Hepatocyte (in vitro differentiated cells): ENCODE results near the gene C1orf167.

Experiments used
- CTCF ChIP-seq: fragments of 200-600 bp; sonication (generic); IDR thresholded peaks from 2 replicates; pipeline ENCODE4 v1.5.1; 2016; ENCODE audit warnings: antibody characterized with exemption, mild to moderate bottlenecking; ENCODE audit not compliant: poor library complexity
- EZH2 ChIP-seq: fragments of 200-600 bp; sonication (generic); IDR thresholded peaks from 2 replicates; pipeline ENCODE4 v1.6.1; 2016; ENCODE audit warnings: antibody characterized with exemption, mild to moderate bottlenecking, borderline replicate concordance
- EZH2phosphoT487 ChIP-seq: fragments of 200-600 bp; sonication (generic); IDR thresholded peaks from one replicate; pipeline ENCODE4 v1.6.1; 2018; ENCODE audit warnings: antibody characterized with exemption, mild to moderate bottlenecking, low read depth, moderate library complexity; ENCODE audit not compliant: unreplicated experiment, severe bottlenecking

GRCh38 chr1:11777658-11778322 lies 15.8 kb downstream of the C1orf167 start:
- TF ChIP-seq CTCF (no peak), EZH2 (no peak), EZH2phosphoT487 (no peak)
